T47D (cell line): Measurements from ENCODE around the gene RAPGEF4.

Experiments used
- DNase-seq, 2 experiments: peaks; one replicate each; pipeline versions ENCODE4 v3.0.0 to v3.0.0-alpha.2; 2011 to 2012; ENCODE audit warnings: low read depth in 1 of 2, low spot score in 1 of 2
- JUND ChIP-seq: IDR thresholded peaks from 2 replicates; pipeline ENCODE4 v1.6.1; 2012; ENCODE audit warnings: low read depth
- in situ Hi-C: cut with HindIII; loops from 2 replicates; pipeline ENCODE4 v1.10.0; 2016; ENCODE audit warnings: low sequenced_read_pairs, low pct_unique_long_range_greater_than_20kb

Gene RAPGEF4

GRCh38 chr2:173094731-173095130 lies 359.1 kb downstream of the RAPGEF4 start:
- in situ Hi-C loops: no loop called here
- no peak for TF ChIP-seq JUND
- no peak for DNase-seq

- in situ Hi-C loops: no loop called here
- no peak for TF ChIP-seq JUND
- no peak for DNase-seq
Measured at GRCh38 chr2:173095356-173095755, 359.7 kb downstream of the RAPGEF4 start.

GRCh38 chr2:173099271-173099670 lies 363.6 kb downstream of the RAPGEF4 start:
- in situ Hi-C loops: no loop called here
- no peak for DNase-seq
- no peak for TF ChIP-seq JUND

DNA sequence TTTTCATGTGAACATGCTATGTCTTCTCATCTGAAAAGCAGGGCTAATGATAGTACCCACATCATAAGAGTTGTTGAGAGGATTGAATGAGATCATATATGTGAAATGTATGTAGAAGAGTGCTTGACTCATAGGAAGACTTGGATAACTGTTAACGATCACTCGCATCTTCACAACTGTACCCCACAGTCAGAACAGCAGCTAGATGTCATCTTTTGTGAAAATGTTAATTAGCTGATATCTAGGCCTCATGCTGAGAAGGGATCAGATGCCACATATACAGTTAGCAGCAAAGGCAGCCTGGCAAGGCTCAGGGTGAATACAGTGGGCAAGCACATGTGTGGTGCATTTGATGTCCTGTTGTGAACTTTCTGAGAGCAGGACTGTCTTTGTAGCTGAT lies 364.2 kb downstream of the RAPGEF4 start:
- no peak for TF ChIP-seq JUND
- no peak for DNase-seq
- in situ Hi-C loops: no loop called here

GRCh38 chr2:173101687-173102086 lies 366.0 kb downstream of the RAPGEF4 start:
- in situ Hi-C loops: no loop called here
- no peak for DNase-seq
- TF ChIP-seq JUND: no peak
